ENCODE measurements around the gene TMEM200B. TPM values are rescaled to one million over a fixed set of nuclear protein-coding genes. Genes with fewer than 3 reads are reported as not detected.
A peak's percentile ranks its signal among the peaks of the same experiment; 100 is the strongest.

The TMEM200B gene
- total RNA-seq, 1 donor from 2014 or later, result 3.7 TPM

- peaks cover 11% of the 10 kb centered on the region for H3K4me1 Mint-ChIP-seq
- peak overlapping the region; percentile 96 for H3K27ac Mint-ChIP-seq (ENCODE audit: unreplicated experiment)
- H3K36me3 Mint-ChIP-seq (ENCODE audit: low read depth), result no peaks in the 10 kb centered on the region
- peak overlapping the region; percentile 90 for H3K4me3 Mint-ChIP-seq
- H3K9me3 Mint-ChIP-seq, result no peaks in the 10 kb centered on the region
- peaks cover 30% of the 10 kb centered on the region for H3K27me3 Mint-ChIP-seq (ENCODE audit: low read depth)
- DNase-seq (ENCODE audit: low read depth, low spot score), result no peak
- no peak for TF ChIP-seq CTCF (conservative IDR thresholded peaks at IDR 0.05)
Measured at GRCh38 chr1:29125788-29126187, 2.1 kb upstream of the TMEM200B start.

- H3K4me1 Mint-ChIP-seq, result peaks cover 11% of the 10 kb centered on the region
- no peaks in the 10 kb centered on the region for H3K9me3 Mint-ChIP-seq
- peak; percentile 52 for DNase-seq (ENCODE audit: low read depth, low spot score)
- peaks cover 35% of the 10 kb centered on the region for H3K27me3 Mint-ChIP-seq (ENCODE audit: low read depth)
- H3K27ac Mint-ChIP-seq (ENCODE audit: unreplicated experiment), result peak overlapping the region; percentile 96
- TF ChIP-seq CTCF (conservative IDR thresholded peaks at IDR 0.05), result no peak
- H3K36me3 Mint-ChIP-seq (ENCODE audit: low read depth), result no peaks in the 10 kb centered on the region
- peak overlapping the region; percentile 90 for H3K4me3 Mint-ChIP-seq
Measured at GRCh38 chr1:29125237-29125641, 1.5 kb upstream of the TMEM200B start.

DNA sequence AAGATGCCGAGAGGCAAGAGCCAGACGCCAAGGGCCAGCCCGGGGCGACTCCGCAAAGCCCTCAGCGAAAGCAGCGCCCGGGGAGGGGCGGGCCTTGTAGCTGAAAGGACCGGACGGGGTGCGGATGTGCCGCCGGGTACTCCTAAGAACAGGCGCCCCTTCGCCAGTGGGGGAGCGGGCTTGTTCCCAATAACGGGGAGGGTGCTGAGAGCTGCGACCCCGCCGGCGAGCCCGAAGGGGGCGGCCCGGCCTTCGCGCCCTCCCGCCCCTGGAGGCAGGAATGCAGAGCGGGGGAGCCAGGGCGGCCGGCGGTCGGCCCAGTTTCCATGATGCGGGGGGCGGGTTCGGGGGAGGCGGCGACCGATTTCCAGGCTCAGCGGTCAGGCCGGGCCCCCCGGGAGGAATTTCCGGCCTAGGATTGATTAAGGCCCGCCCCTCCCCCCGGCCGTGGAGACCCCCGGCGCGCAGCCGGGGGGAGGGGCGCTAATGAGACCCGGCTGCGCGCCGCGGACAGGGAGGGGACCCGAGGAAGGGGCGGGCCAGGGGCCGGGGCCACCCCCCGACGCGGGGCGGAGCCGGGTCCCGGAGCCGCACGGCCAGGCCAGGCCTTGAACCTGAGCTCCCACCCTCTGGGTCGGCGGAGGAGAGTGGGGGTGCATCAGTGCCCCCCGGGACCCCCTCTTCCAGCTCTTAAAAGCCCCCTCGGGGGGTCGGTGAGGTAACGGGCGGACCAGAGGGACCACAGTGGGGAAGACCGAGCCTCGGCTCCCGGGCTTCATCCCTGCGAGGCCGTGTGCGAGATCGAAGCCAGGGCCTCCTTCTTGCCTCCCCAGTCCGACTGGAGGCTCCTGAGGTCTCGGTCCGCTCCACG lies 898 bp upstream of the TMEM200B start:
- Mint-ChIP-seq H3K36me3 (ENCODE audit: low read depth) (peaks cover 3% of the 10 kb centered on the region), H3K27me3 (ENCODE audit: low read depth) (peaks cover 41% of the 10 kb centered on the region), H3K27ac (ENCODE audit: unreplicated experiment) (peak overlapping the region; percentile 96), H3K9me3 (no peaks in the 10 kb centered on the region), H3K4me3 (peak overlapping the region; percentile 83), H3K4me1 (peaks cover 11% of the 10 kb centered on the region)
- TF ChIP-seq CTCF (conservative IDR thresholded peaks at IDR 0.05), result peak; percentile 70
- DNase-seq (ENCODE audit: low read depth, low spot score), result peak; percentile 67

- peaks cover 6% of the 10 kb centered on the region for H3K36me3 Mint-ChIP-seq (ENCODE audit: low read depth)
- H3K9me3 Mint-ChIP-seq, result no peaks in the 10 kb centered on the region
- H3K4me3 Mint-ChIP-seq, result peak overlapping the region; percentile 82
- peaks cover 50% of the 10 kb centered on the region for H3K27me3 Mint-ChIP-seq (ENCODE audit: low read depth)
- H3K27ac Mint-ChIP-seq (ENCODE audit: unreplicated experiment), result no peak overlapping the region
- peak; percentile 45 for DNase-seq (ENCODE audit: low read depth, low spot score)
- peaks cover 11% of the 10 kb centered on the region for H3K4me1 Mint-ChIP-seq
- no peak for TF ChIP-seq CTCF (conservative IDR thresholded peaks at IDR 0.05)
Measured at GRCh38 chr1:29123053-29123886, 433 bp downstream of the TMEM200B start.

- Mint-ChIP-seq H3K4me3 (peak overlapping the region; percentile 82), H3K27me3 (ENCODE audit: low read depth) (peaks cover 50% of the 10 kb centered on the region), H3K36me3 (ENCODE audit: low read depth) (peaks cover 6% of the 10 kb centered on the region), H3K9me3 (no peaks in the 10 kb centered on the region), H3K4me1 (peaks cover 11% of the 10 kb centered on the region), H3K27ac (ENCODE audit: unreplicated experiment) (no peak overlapping the region)
- TF ChIP-seq CTCF (conservative IDR thresholded peaks at IDR 0.05), result no peak
- DNase-seq (ENCODE audit: low read depth, low spot score), result peak; percentile 23
Measured at GRCh38 chr1:29122682-29123052, 1.0 kb downstream of the TMEM200B start.
